HepG2 (cell line): Measurements from ENCODE around the gene FBXO5. TPM values are rescaled to one million over a fixed set of nuclear protein-coding genes. Genes with fewer than 3 reads are reported as not detected.

Experiments used
- AGO2 ChIP-seq: fragments of 200-400 bp; formaldehyde crosslinking; optimal IDR thresholded peaks from 2 replicates; pipeline ENCODE3; 2017; ENCODE audit warnings: mild to moderate bottlenecking, low read depth, low read length, moderate library complexity
- AHR ChIP-seq: IDR thresholded peaks from 2 replicates; pipeline ENCODE4 v1.6.1; 2018; ENCODE audit warnings: missing genetic modification reagents, missing compliant biosample characterization
- ATF6 ChIP-seq: sonication (generic); formaldehyde crosslinking; conservative IDR thresholded peaks from 2 replicates; pipeline ENCODE4 v1.4.0; 2020; ENCODE audit warnings: missing genetic modification reagents
- ELF4 ChIP-seq: sonication (generic); formaldehyde crosslinking; IDR thresholded peaks from 2 replicates; pipeline ENCODE4 v1.5.0; 2020; ENCODE audit warnings: missing genetic modification reagents, mild to moderate bottlenecking, moderate library complexity, borderline replicate concordance
- KIAA2018 ChIP-seq: sonication (generic); formaldehyde crosslinking; IDR thresholded peaks from 2 replicates; pipeline ENCODE4 v1.5.0; 2020; ENCODE audit warnings: mild to moderate bottlenecking, missing genetic modification reagents, borderline replicate concordance
- MIER3 ChIP-seq: IDR thresholded peaks from 2 replicates; pipeline ENCODE4 v1.6.1; 2016; ENCODE audit warnings: missing compliant biosample characterization, borderline replicate concordance
- NFE2L2 ChIP-seq: fragments of 150-350 bp; IDR thresholded peaks from 2 replicates; pipeline ENCODE4 v1.6.1; 2014; ENCODE audit warnings: low read length
- TBL1XR1 ChIP-seq: fragments of 150-350 bp; IDR thresholded peaks from 2 replicates; pipeline ENCODE4 v1.6.1; 2014; ENCODE audit warnings: borderline replicate concordance, low read length; ENCODE audit not compliant: partially characterized antibody
- ZNF33B ChIP-seq: sonication (generic); formaldehyde crosslinking; IDR thresholded peaks from 2 replicates; pipeline ENCODE4 v1.5.1; 2020; ENCODE audit warnings: mild to moderate bottlenecking, missing genetic modification reagents
- ZNF383 ChIP-seq: sonication (generic); formaldehyde crosslinking; IDR thresholded peaks from 2 replicates; pipeline ENCODE4 v1.4.0; 2020; ENCODE audit warnings: missing genetic modification reagents, mild to moderate bottlenecking, borderline replicate concordance
- ZNF703 ChIP-seq: sonication (generic); formaldehyde crosslinking; IDR thresholded peaks from 2 replicates; pipeline ENCODE4 v1.5.1; 2020; ENCODE audit warnings: missing genetic modification reagents, mild to moderate bottlenecking, moderate library complexity, borderline replicate concordance
- ZZZ3 ChIP-seq: sonication (generic); formaldehyde crosslinking; IDR thresholded peaks from 2 replicates; pipeline ENCODE4 v1.4.0; 2020; ENCODE audit warnings: missing genetic modification reagents, mild to moderate bottlenecking, borderline replicate concordance
- polyA plus RNA-seq, 8 experiments: library from polyadenylated mRNA; depleted of rRNA in 3 of 8; stranded (reverse) in 7 of 8; unstranded in 1 of 8; fragments of >200 nt; fragmentation: Illumina TruSeq in 4 of 8; extraction: Trizol in 4 of 8; gene quantifications; 2 replicates each; pipeline versions ENCODE4 v1.2.1 to v1.2.3, GENCODE V29; 2011 to 2016; ENCODE audit warnings: low read depth in 4 of 8, missing spikeins in 1 of 8, mixed read lengths in 1 of 8; ENCODE audit not compliant: insufficient read depth in 1 of 8
- total RNA-seq, 5 experiments: library from RNA; depleted of rRNA; stranded (reverse); fragments of >200 nt; fragmentation: Illumina TruSeq; extraction: Trizol; gene quantifications; 2 replicates each; pipeline ENCODE4 v1.2.3, GENCODE V29; 2016; ENCODE audit warnings: low read depth in 1 of 5
- TF ChIP-seq, protein P1 (sequence below): sonication (generic); formaldehyde crosslinking; IDR thresholded peaks from 2 replicates; pipeline ENCODE4; 2020; ENCODE audit warnings: missing genetic modification reagents, mild to moderate bottlenecking, borderline replicate concordance
- TF ChIP-seq, protein P2 (sequence below): sonication (generic); formaldehyde crosslinking; IDR thresholded peaks from 2 replicates; pipeline ENCODE4 v1.5.0; 2020; ENCODE audit warnings: missing genetic modification reagents

Gene FBXO5
- total and polyA plus RNA-seq, 2 of the 13 experiments (the other 11 are each of a cell fraction or from before 2014, with no cell fraction given), result 15.8 to 41.5 TPM

DNA sequence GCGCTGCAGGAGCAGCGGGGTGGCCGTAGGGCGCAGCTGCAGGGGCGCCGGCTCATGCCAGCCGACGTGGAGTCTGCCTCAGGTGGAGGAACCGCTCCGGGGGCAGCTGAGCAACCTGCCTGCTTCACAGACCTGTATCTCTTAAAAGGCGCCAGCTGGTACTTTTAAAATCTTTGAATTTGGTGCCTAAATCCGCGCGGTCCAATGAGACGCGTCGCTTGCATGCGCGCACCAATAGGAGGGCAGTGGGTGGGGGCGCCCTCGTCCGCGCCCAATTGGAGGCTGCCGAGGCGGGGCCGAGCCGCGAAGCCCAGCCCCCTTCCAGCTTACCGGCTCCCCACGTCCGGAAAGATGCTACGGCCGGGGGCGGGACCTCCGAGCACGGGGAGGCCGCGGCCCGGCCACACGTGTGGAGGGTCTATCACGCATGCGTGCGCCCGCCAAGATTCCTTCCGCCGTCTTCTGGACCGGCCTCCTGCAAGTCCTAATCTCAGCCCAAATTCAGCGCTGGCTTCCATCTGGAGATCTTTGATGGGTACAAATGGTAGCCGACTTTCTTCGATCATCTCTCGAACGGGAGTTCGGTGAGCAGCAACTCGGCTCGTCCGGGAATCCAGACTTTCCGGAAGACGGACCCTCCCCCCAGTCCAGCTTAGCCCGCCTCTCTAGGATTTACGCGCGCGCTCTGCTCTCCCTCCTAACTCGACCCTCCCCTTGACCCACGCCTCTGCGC lies at the start of gene FBXO5 (continued):
- TF ChIP-seq NFE2L2 (no peak), AHR (CRISPR knock-in tag) (peak; percentile 89; the same call in 1 of the 2 replicates), MIER3 (0 out of 2 replicates have a peak, but pooled peaks have one; percentile 58), KIAA2018 (CRISPR knock-in tag) (peak; percentile 92; the same call in 1 of the 2 replicates), ZZZ3 (CRISPR knock-in tag) (no peak; the same call in 1 of the 2 replicates), ATF6 (CRISPR knock-in tag) (peak; percentile 72; the same call in 1 of the 2 replicates), ZNF703 (CRISPR knock-in tag) (peak; percentile 20; the same call in 1 of the 2 replicates), ELF4 (CRISPR knock-in tag) (peak; percentile 95), TBL1XR1 (peak; percentile 18), ZNF33B (peak; percentile 89), AGO2 (peak; percentile 77), ZNF383 (CRISPR knock-in tag) (no peak)
- TF ChIP-seq, protein P1, sequence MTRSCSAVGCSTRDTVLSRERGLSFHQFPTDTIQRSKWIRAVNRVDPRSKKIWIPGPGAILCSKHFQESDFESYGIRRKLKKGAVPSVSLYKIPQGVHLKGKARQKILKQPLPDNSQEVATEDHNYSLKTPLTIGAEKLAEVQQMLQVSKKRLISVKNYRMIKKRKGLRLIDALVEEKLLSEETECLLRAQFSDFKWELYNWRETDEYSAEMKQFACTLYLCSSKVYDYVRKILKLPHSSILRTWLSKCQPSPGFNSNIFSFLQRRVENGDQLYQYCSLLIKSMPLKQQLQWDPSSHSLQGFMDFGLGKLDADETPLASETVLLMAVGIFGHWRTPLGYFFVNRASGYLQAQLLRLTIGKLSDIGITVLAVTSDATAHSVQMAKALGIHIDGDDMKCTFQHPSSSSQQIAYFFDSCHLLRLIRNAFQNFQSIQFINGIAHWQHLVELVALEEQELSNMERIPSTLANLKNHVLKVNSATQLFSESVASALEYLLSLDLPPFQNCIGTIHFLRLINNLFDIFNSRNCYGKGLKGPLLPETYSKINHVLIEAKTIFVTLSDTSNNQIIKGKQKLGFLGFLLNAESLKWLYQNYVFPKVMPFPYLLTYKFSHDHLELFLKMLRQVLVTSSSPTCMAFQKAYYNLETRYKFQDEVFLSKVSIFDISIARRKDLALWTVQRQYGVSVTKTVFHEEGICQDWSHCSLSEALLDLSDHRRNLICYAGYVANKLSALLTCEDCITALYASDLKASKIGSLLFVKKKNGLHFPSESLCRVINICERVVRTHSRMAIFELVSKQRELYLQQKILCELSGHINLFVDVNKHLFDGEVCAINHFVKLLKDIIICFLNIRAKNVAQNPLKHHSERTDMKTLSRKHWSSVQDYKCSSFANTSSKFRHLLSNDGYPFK, result peak; percentile 85
- TF ChIP-seq, protein P2, sequence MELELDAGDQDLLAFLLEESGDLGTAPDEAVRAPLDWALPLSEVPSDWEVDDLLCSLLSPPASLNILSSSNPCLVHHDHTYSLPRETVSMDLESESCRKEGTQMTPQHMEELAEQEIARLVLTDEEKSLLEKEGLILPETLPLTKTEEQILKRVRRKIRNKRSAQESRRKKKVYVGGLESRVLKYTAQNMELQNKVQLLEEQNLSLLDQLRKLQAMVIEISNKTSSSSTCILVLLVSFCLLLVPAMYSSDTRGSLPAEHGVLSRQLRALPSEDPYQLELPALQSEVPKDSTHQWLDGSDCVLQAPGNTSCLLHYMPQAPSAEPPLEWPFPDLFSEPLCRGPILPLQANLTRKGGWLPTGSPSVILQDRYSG (CRISPR knock-in tag), result peak; percentile 63; the same call in 1 of the 2 replicates
